Measurements from ENCODE around the gene C19orf73.

DNA sequence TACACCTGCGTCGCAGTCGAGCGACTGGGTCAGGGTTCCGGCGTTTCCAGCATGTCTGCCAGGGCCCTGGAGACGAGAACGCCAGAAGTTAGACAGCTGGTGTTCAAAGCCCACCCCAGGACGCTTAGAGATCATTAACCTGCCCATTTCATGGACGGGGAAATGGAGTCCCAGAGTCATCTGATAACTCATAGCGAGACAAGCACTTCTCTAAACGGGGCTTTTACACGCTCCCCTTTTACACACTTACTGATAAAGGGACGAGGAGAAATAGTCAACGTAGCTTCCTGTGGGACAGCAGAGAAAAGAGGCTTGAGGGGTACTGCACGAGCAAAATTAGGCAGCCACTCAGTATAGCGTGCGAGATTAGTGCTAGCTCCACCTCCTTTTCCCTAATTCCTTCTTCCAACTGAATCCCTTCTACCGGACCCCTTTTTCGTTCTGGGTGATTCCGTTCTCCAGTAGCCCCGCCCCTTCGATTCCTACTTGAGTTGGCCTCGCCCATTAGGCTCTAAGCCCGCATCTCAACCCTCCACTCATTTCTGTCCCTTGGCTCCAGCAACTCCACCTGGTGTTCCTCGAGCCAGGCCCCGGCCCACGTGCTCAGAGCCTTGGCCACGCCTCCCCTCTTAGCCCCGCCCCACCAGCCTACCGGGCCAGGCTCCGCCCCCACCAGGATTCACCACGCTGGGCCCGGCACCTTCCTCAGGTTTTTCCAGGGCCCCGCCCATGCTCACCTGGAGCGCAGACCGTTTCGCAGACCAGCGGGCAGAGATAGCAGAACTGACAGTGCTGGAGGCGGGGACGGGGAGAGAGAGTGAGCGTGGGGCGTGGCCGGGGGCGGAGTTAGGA, 32.5 kb upstream of the C19orf73 start:
- TF ChIP-seq CTCF (IDR thresholded peaks at IDR 0.05) (no peak), ZFX (IDR thresholded peaks at IDR 0.05; ENCODE audit: borderline replicate concordance) (no peak)

All from 22Rv1 (cell line).